Measurements from ENCODE around the gene SCN4A. TPM values are rescaled to one million over a fixed set of nuclear protein-coding genes. Genes with fewer than 3 reads are reported as not detected.

The SCN4A gene
- total and polyA plus RNA-seq, 2 of the 13 experiments (the other 11 are each of a cell fraction or from before 2014, with no cell fraction given): 0.02 to 0.03 TPM

DNA sequence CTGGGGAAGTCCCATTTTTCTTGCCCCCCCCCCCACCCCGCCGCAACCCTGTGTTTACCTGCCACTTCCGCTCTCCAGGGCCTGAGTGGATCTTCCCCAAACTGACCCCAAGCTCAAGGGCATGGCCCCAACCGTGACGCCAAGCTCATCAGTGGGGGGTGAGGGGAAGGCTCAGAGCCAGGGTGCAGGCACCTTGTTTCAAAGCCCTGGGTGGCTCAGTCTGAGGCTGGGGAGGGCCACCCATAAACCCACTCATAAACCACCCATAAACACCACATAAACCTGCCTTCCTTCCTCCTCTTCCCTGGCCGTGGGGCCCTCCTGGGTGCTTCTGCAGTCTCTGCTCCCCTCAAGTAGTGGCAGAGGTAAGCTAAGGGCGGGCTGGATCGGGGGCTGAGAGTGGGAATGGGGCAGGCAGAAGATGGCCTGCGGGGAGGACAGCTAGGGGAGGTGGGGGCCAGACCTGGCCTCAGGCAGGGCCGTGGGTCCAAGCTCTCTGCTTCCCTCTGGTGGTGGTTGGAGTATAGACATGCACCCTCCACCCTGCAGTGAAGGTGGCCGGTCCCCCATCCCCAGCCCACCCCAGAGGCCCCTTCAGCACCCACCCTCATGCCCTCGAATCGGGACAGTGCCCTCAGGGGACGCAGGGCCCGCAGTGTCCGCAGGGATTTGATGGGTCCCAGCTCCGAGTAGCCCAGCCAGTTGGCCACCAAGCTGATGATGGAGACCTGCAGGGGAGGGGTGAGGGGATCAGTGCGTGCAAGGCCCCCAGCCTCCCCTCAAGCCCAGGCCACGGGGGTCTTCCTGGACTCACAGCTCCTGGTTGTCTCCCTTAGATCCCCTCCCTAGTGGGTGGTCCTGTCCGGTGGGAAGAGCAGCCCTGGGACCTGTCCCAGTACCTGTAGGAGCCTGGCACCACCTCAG, 26.0 kb downstream of the SCN4A start (continued):
- TF ChIP-seq ZNF850 (CRISPR knock-in tag; conservative IDR thresholded peaks at IDR 0.05): no peak
- no peak for TF ChIP-seq ZNF614 (CRISPR knock-in tag; IDR thresholded peaks at IDR 0.05; ENCODE audit: borderline replicate concordance)
- no peak for TF ChIP-seq ZNF629 (CRISPR knock-in tag; conservative IDR thresholded peaks at IDR 0.05)
- no peak for TF ChIP-seq PHF20 (CRISPR knock-in tag; IDR thresholded peaks at IDR 0.05)
- TF ChIP-seq RAD21 (CRISPR knock-in tag; IDR thresholded peaks at IDR 0.05): peak; percentile 69
- TF ChIP-seq KDM3A (CRISPR knock-in tag; IDR thresholded peaks at IDR 0.05; ENCODE audit: low read depth): no peak
- no peak for TF ChIP-seq ZNF207 (IDR thresholded peaks at IDR 0.05; ENCODE audit: borderline replicate concordance)
- TF ChIP-seq, protein P1, sequence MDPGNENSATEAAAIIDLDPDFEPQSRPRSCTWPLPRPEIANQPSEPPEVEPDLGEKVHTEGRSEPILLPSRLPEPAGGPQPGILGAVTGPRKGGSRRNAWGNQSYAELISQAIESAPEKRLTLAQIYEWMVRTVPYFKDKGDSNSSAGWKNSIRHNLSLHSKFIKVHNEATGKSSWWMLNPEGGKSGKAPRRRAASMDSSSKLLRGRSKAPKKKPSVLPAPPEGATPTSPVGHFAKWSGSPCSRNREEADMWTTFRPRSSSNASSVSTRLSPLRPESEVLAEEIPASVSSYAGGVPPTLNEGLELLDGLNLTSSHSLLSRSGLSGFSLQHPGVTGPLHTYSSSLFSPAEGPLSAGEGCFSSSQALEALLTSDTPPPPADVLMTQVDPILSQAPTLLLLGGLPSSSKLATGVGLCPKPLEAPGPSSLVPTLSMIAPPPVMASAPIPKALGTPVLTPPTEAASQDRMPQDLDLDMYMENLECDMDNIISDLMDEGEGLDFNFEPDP (CRISPR knock-in tag; conservative IDR thresholded peaks at IDR 0.05): no peak
- TF ChIP-seq ZNF331 (CRISPR knock-in tag; IDR thresholded peaks at IDR 0.05): no peak
- peak; percentile 81; the same call in 1 of the 2 replicates for TF ChIP-seq GTF3A (CRISPR knock-in tag; conservative IDR thresholded peaks at IDR 0.05)
- no peak for TF ChIP-seq HOXA7 (CRISPR knock-in tag; IDR thresholded peaks at IDR 0.05)
- no peak for TF ChIP-seq ZC3H4 (CRISPR knock-in tag; IDR thresholded peaks at IDR 0.05; ENCODE audit: borderline replicate concordance)
- no peak for TF ChIP-seq PRPF4 (IDR thresholded peaks at IDR 0.05; ENCODE audit: low read depth, low read length, poor library complexity, severe bottlenecking)
- no peak for TF ChIP-seq ZNF552 (CRISPR knock-in tag; IDR thresholded peaks at IDR 0.05; ENCODE audit: borderline replicate concordance)
- TF ChIP-seq ZNF33B (CRISPR knock-in tag; IDR thresholded peaks at IDR 0.05): no peak
- TF ChIP-seq CENPX (CRISPR knock-in tag; IDR thresholded peaks at IDR 0.05): no peak
- no peak for TF ChIP-seq MIXL1 (CRISPR knock-in tag; IDR thresholded peaks at IDR 0.05)
- TF ChIP-seq RCOR2 (CRISPR knock-in tag; IDR thresholded peaks at IDR 0.05): no peak
- no peak for TF ChIP-seq MAFK (conservative IDR thresholded peaks at IDR 0.05 in 1 of 2, IDR thresholded peaks at IDR 0.05 in 1 of 2; ENCODE audit: low read length in 2 of 2)
- no peak for TF ChIP-seq NFE2L1 (CRISPR knock-in tag; IDR thresholded peaks at IDR 0.05; ENCODE audit: borderline replicate concordance)
- no peak for TF ChIP-seq KLF12 (CRISPR knock-in tag; IDR thresholded peaks at IDR 0.05; ENCODE audit: borderline replicate concordance)
- TF ChIP-seq ZBTB20 (CRISPR knock-in tag; IDR thresholded peaks at IDR 0.05; ENCODE audit: borderline replicate concordance, low read depth): peak; percentile 72; the same call in 1 of the 2 replicates
- TF ChIP-seq, protein P2, sequence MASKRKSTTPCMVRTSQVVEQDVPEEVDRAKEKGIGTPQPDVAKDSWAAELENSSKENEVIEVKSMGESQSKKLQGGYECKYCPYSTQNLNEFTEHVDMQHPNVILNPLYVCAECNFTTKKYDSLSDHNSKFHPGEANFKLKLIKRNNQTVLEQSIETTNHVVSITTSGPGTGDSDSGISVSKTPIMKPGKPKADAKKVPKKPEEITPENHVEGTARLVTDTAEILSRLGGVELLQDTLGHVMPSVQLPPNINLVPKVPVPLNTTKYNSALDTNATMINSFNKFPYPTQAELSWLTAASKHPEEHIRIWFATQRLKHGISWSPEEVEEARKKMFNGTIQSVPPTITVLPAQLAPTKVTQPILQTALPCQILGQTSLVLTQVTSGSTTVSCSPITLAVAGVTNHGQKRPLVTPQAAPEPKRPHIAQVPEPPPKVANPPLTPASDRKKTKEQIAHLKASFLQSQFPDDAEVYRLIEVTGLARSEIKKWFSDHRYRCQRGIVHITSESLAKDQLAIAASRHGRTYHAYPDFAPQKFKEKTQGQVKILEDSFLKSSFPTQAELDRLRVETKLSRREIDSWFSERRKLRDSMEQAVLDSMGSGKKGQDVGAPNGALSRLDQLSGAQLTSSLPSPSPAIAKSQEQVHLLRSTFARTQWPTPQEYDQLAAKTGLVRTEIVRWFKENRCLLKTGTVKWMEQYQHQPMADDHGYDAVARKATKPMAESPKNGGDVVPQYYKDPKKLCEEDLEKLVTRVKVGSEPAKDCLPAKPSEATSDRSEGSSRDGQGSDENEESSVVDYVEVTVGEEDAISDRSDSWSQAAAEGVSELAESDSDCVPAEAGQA (IDR thresholded peaks at IDR 0.05; ENCODE audit: low read depth): no peak
- TF ChIP-seq, protein P2 (CRISPR knock-in tag; IDR thresholded peaks at IDR 0.05; ENCODE audit: borderline replicate concordance): no peak
- no peak for TF ChIP-seq JUND (CRISPR knock-in tag; IDR thresholded peaks at IDR 0.05)

Measured in HepG2 (cell line).